ENCODE data around the gene MICU2.

The MICU2 gene

GRCh38 chr13:21531455-21531854 is 72.5 kb downstream of the MICU2 start:
- Histone ChIP-seq H4K20me1 (0 out of 22 replicates have a peak, but pooled peaks cover 0 to 3% (median 0%) of the 10 kb centered on the region in 11 experiments), H3K4me3 (no peak overlapping the region), H3K27me3 (no peaks in the 10 kb centered on the region), H3K9ac (no peak overlapping the region), H3K4me2 (no peak overlapping the region), H3K4me1 (no peaks in the 10 kb centered on the region), H3K36me3 (peaks cover 16 to 81% (median 37%) of the 10 kb centered on the region in 11 experiments), H3K9me3 (replicated peaks in 1 of 11) (peaks cover 0 to 7% (median 0%) of the 10 kb centered on the region in 11 experiments; a peak in 2 of 22 replicates), H3K27ac (no peak overlapping the region)
- no peak for TF ChIP-seq Cebpa-rat (IDR thresholded peaks at IDR 0.05)

GRCh38 chr13:21530656-21531055 is 73.3 kb downstream of the MICU2 start:
- peaks cover 22 to 85% (median 41%) of the 10 kb centered on the region in 11 experiments for H3K36me3 ChIP-seq
- no peak for TF ChIP-seq Cebpa-rat (IDR thresholded peaks at IDR 0.05)
- 0 out of 22 replicates have a peak, but pooled peaks cover 0 to 3% (median 0%) of the 10 kb centered on the region in 11 experiments for H4K20me1 ChIP-seq

GRCh38 chr13:21529146-21529893 is 74.7 kb downstream of the MICU2 start:
- Histone ChIP-seq H3K4me2 (no peak overlapping the region), H4K20me1 (0 out of 22 replicates have a peak, but pooled peaks cover 0 to 3% (median 0%) of the 10 kb centered on the region in 11 experiments), H3K4me3 (no peak overlapping the region), H3K27ac (no peak overlapping the region), H3K27me3 (no peaks in the 10 kb centered on the region), H3K9ac (no peak overlapping the region), H3K4me1 (no peaks in the 10 kb centered on the region), H3K36me3 (peaks cover 21 to 80% (median 48%) of the 10 kb centered on the region in 11 experiments), H3K9me3 (replicated peaks in 1 of 11) (peaks cover 0 to 4% (median 0%) of the 10 kb centered on the region in 11 experiments; a peak in 2 of 22 replicates)
- TF ChIP-seq Cebpa-rat (IDR thresholded peaks at IDR 0.05): no peak

More at GRCh38 chr13:21530656-21531055, 73.3 kb downstream of the MICU2 start:
- Histone ChIP-seq H3K9ac (no peak overlapping the region), H3K9me3 (replicated peaks in 1 of 11) (peaks cover 0 to 7% (median 0%) of the 10 kb centered on the region in 11 experiments; a peak in 2 of 22 replicates), H3K4me2 (no peak overlapping the region), H3K4me1 (no peaks in the 10 kb centered on the region), H3K4me3 (no peak overlapping the region), H3K27ac (no peak overlapping the region), H3K27me3 (no peaks in the 10 kb centered on the region)

GRCh38 chr13:21528616-21529015 is 75.4 kb downstream of the MICU2 start:
- Histone ChIP-seq H3K27ac (no peak overlapping the region), H3K27me3 (no peaks in the 10 kb centered on the region), H3K36me3 (peaks cover 16 to 76% (median 43%) of the 10 kb centered on the region in 11 experiments; a peak in 21 of 22 replicates), H3K4me3 (no peak overlapping the region), H3K9ac (no peak overlapping the region), H4K20me1 (0 out of 22 replicates have a peak, but pooled peaks cover 0 to 3% (median 0%) of the 10 kb centered on the region in 11 experiments), H3K4me1 (no peaks in the 10 kb centered on the region), H3K4me2 (no peak overlapping the region), H3K9me3 (replicated peaks in 1 of 11) (no peaks in the 10 kb centered on the region)
- TF ChIP-seq Cebpa-rat (IDR thresholded peaks at IDR 0.05): no peak

- TF ChIP-seq Cebpa-rat (IDR thresholded peaks at IDR 0.05): no peak
- Histone ChIP-seq H3K4me3 (no peak overlapping the region), H3K9me3 (replicated peaks in 1 of 11) (no peaks in the 10 kb centered on the region), H3K4me1 (no peaks in the 10 kb centered on the region), H3K27me3 (no peaks in the 10 kb centered on the region), H3K9ac (no peak overlapping the region), H3K27ac (no peak overlapping the region), H3K4me2 (no peak overlapping the region), H4K20me1 (0 out of 22 replicates have a peak, but pooled peaks cover 0 to 2% (median 0%) of the 10 kb centered on the region in 11 experiments), H3K36me3 (peaks cover 28 to 78% (median 48%) of the 10 kb centered on the region in 11 experiments)
Observed at GRCh38 chr13:21526707-21527540, 77.0 kb downstream of the MICU2 start.

GRCh38 chr13:21522847-21523246 is 81.1 kb downstream of the MICU2 start:
- no peaks in the 10 kb centered on the region for H3K4me1 ChIP-seq

GRCh38 chr13:21522130-21522529 is 81.8 kb downstream of the MICU2 start:
- Histone ChIP-seq H3K4me3 (no peak overlapping the region), H3K9me3 (replicated peaks in 1 of 11) (no peaks in the 10 kb centered on the region), H4K20me1 (no peaks in the 10 kb centered on the region), H3K36me3 (peaks cover 50 to 90% (median 65%) of the 10 kb centered on the region in 11 experiments), H3K27ac (no peak overlapping the region), H3K4me1 (no peaks in the 10 kb centered on the region), H3K4me2 (no peak overlapping the region), H3K9ac (no peak overlapping the region), H3K27me3 (no peaks in the 10 kb centered on the region)
- TF ChIP-seq Cebpa-rat (IDR thresholded peaks at IDR 0.05): no peak

More at GRCh38 chr13:21522847-21523246, 81.1 kb downstream of the MICU2 start:
- Histone ChIP-seq H3K27me3 (no peaks in the 10 kb centered on the region), H3K9me3 (replicated peaks in 1 of 11) (no peaks in the 10 kb centered on the region), H3K4me2 (no peak overlapping the region), H3K36me3 (peaks cover 51 to 89% (median 67%) of the 10 kb centered on the region in 11 experiments), H3K27ac (no peak overlapping the region), H4K20me1 (no peaks in the 10 kb centered on the region), H3K9ac (no peak overlapping the region), H3K4me3 (no peak overlapping the region)
- no peak for TF ChIP-seq Cebpa-rat (IDR thresholded peaks at IDR 0.05)

GRCh38 chr13:21518617-21519144 is 85.3 kb downstream of the MICU2 start:
- no peaks in the 10 kb centered on the region for H4K20me1 ChIP-seq
- peaks cover 42 to 99% (median 55%) of the 10 kb centered on the region in 11 experiments for H3K36me3 ChIP-seq
- no peak for TF ChIP-seq Cebpa-rat (IDR thresholded peaks at IDR 0.05)
- H3K27me3 ChIP-seq: no peaks in the 10 kb centered on the region
- no peak overlapping the region for H3K4me2 ChIP-seq
- no peak overlapping the region for H3K27ac ChIP-seq
- H3K4me3 ChIP-seq: no peak overlapping the region
- no peaks in the 10 kb centered on the region for H3K4me1 ChIP-seq
- no peaks in the 10 kb centered on the region for H3K9me3 ChIP-seq (replicated peaks in 1 of 11)
- H3K9ac ChIP-seq: no peak overlapping the region

- TF ChIP-seq Cebpa-rat (IDR thresholded peaks at IDR 0.05): no peak
- no peaks in the 10 kb centered on the region for H3K9me3 ChIP-seq (replicated peaks in 1 of 11)
Observed at GRCh38 chr13:21517576-21517975, 86.4 kb downstream of the MICU2 start.

More at GRCh38 chr13:21517576-21517975, 86.4 kb downstream of the MICU2 start:
- Histone ChIP-seq H3K4me1 (no peaks in the 10 kb centered on the region), H3K36me3 (peaks cover 45 to 99% (median 58%) of the 10 kb centered on the region in 11 experiments), H3K4me2 (no peak overlapping the region), H3K9ac (no peak overlapping the region), H3K4me3 (no peak overlapping the region), H3K27me3 (no peaks in the 10 kb centered on the region), H3K27ac (no peak overlapping the region), H4K20me1 (no peaks in the 10 kb centered on the region)

All from BLaER1 treated with 17β-estradiol and CSF1 and Interleukin-3, amounts not matched to agents 10 nM and 100 nM (cell line).